HG03521 (cell line): ENCODE results near the gene CRX.
"Not testable (repeated sequence)": the region's sequence is repeated elsewhere in the genome, so short reads cannot be mapped to it uniquely, and the experiment has no call there.

Experiments
- ATAC-seq: cut with Tn5 transposase; IDR thresholded peaks from one replicate; pipeline ENCODE4 v1.9.1; 2021; ENCODE audit warnings: mild to moderate bottlenecking, moderate library complexity; ENCODE audit not compliant: unreplicated experiment

CRX gene

GRCh38 chr19:47821460-47822020, at the start of gene CRX:
TSS of gene CRX (plus strand) at chr19:47821937. CDS start at chr19:47834444, 12,507 bp downstream.
- ATAC-seq, result no peak

- no peak for ATAC-seq
Measured at GRCh38 chr19:47776568-47776967, 45.2 kb upstream of the CRX start.

GRCh38 chr19:47777245-47778048, 44.3 kb upstream of the CRX start:
- ATAC-seq, result not testable (repeated sequence)

GRCh38 chr19:47778049-47778953, 43.4 kb upstream of the CRX start, which contains the start of gene SELENOW:
TSS of gene SELENOW (plus strand) at chr19:47778703. CDS start at chr19:47778786, 83 bp downstream.
- peak; percentile 54 for ATAC-seq

- no peak for ATAC-seq
Measured at GRCh38 chr19:47778954-47779351, 42.8 kb upstream of the CRX start.

- ATAC-seq, result no peak
Measured at GRCh38 chr19:47779524-47780214, 42.1 kb upstream of the CRX start.

GRCh38 chr19:47780215-47780551, 41.6 kb upstream of the CRX start:
- ATAC-seq, result no peak

- ATAC-seq, result no peak
Measured at GRCh38 chr19:47781590-47782262, 40.0 kb upstream of the CRX start.

- ATAC-seq, result no peak
Measured at GRCh38 chr19:47786566-47786965, 35.2 kb upstream of the CRX start.

- not testable (repeated sequence) for ATAC-seq
Measured at GRCh38 chr19:47787307-47787706, 34.4 kb upstream of the CRX start.

GRCh38 chr19:47789811-47790210, 31.9 kb upstream of the CRX start:
- not testable (repeated sequence) for ATAC-seq

- no peak for ATAC-seq
Measured at GRCh38 chr19:47790398-47790814, 31.3 kb upstream of the CRX start.

GRCh38 chr19:47792616-47793015, 29.1 kb upstream of the CRX start:
- no peak for ATAC-seq

GRCh38 chr19:47794526-47794925, 27.2 kb upstream of the CRX start:
- no peak for ATAC-seq

GRCh38 chr19:47796785-47797184, 25.0 kb upstream of the CRX start:
- no peak for ATAC-seq

- no peak for ATAC-seq
Measured at GRCh38 chr19:47797996-47798903, 23.5 kb upstream of the CRX start.

GRCh38 chr19:47798904-47799266, 22.9 kb upstream of the CRX start:
- no peak for ATAC-seq

- ATAC-seq, result no peak
Measured at GRCh38 chr19:47801270-47801669, 20.5 kb upstream of the CRX start.

GRCh38 chr19:47802521-47803043, 19.2 kb upstream of the CRX start:
- ATAC-seq, result no peak
